Measurements from ENCODE around the gene TBC1D1.

The TBC1D1 gene

GRCh38 chr4:38084877-38085711, 194.2 kb downstream of the TBC1D1 start:
- DNase-seq, result no peak

GRCh38 chr4:38085751-38086150, 194.9 kb downstream of the TBC1D1 start:
- no peak for DNase-seq

GRCh38 chr4:38086151-38086848, 195.4 kb downstream of the TBC1D1 start:
- no peak for DNase-seq

- no peak for DNase-seq
These were observed 196.0 kb downstream of the TBC1D1 start for GRCh38 chr4:38086849-38087226.

GRCh38 chr4:38088321-38088720, 197.4 kb downstream of the TBC1D1 start:
- DNase-seq, result no peak

- no peak for DNase-seq
These were observed 199.1 kb downstream of the TBC1D1 start for GRCh38 chr4:38089961-38090360.

- DNase-seq, result no peak
These were observed 199.8 kb downstream of the TBC1D1 start for GRCh38 chr4:38090455-38091246.

GRCh38 chr4:38091636-38092035, 200.8 kb downstream of the TBC1D1 start:
- DNase-seq, result no peak

GRCh38 chr4:38092701-38093100, 201.8 kb downstream of the TBC1D1 start:
- no peak for DNase-seq

- DNase-seq, result no peak
These were observed 203.5 kb downstream of the TBC1D1 start for GRCh38 chr4:38094419-38094818.

- no peak for DNase-seq
These were observed 204.8 kb downstream of the TBC1D1 start for GRCh38 chr4:38095691-38096090.

- no peak for DNase-seq
These were observed 206.9 kb downstream of the TBC1D1 start for GRCh38 chr4:38097818-38098217.

GRCh38 chr4:38099020-38099600, 208.2 kb downstream of the TBC1D1 start:
- DNase-seq, result no peak

- no peak for DNase-seq
These were observed 209.1 kb downstream of the TBC1D1 start for GRCh38 chr4:38099908-38100407.

- DNase-seq, result no peak
These were observed 209.8 kb downstream of the TBC1D1 start for GRCh38 chr4:38100474-38101255.

GRCh38 chr4:38101563-38101962, 210.7 kb downstream of the TBC1D1 start:
- DNase-seq, result no peak

- no peak for DNase-seq
These were observed 212.2 kb downstream of the TBC1D1 start for GRCh38 chr4:38102957-38103588.

- no peak for DNase-seq
These were observed 214.8 kb downstream of the TBC1D1 start for GRCh38 chr4:38105475-38106220.

GRCh38 chr4:38106311-38106710, 215.4 kb downstream of the TBC1D1 start:
- no peak for DNase-seq

GRCh38 chr4:38106886-38107514, 216.1 kb downstream of the TBC1D1 start:
- DNase-seq, result no peak
